OCI-LY3 (cell line): Measurements from ENCODE around the gene SNCB.
"Not testable (repeated sequence)": the region's sequence is repeated elsewhere in the genome, so short reads cannot be mapped to it uniquely, and the experiment has no call there.

Experiments
- H2AFZ ChIP-seq: fragments of 200-600, 300-600 bp; shearing (Covaris generic); 2 replicates; pipeline ENCODE4 v1.6.0; 2014; ENCODE audit warnings: antibody characterized with exemption, low read depth, low read length
- H3K27ac ChIP-seq: fragments of 200-600, 300-600 bp; sonication (generic); 2 replicates; pipeline ENCODE4 v1.5.1; 2014; ENCODE audit warnings: mild to moderate bottlenecking, low read length, moderate library complexity, mixed read lengths
- H3K27me3 ChIP-seq: fragments of 200-600, 300-600 bp; sonication (generic); 2 replicates; pipeline ENCODE4 v1.6.1; 2014; ENCODE audit warnings: low read depth, low read length, mixed read lengths
- H3K36me3 ChIP-seq: fragments of 200-600, 300-600 bp; sonication (generic); replicated peaks from 2 replicates; pipeline ENCODE3; 2014; ENCODE audit warnings: low read depth, low read length, mixed read lengths
- H3K4me1 ChIP-seq: fragments of 300-600, 200-600 bp; sonication (generic); 2 replicates; pipeline ENCODE4 v1.6.1; 2014; ENCODE audit warnings: low read length, mixed read lengths
- H3K4me2 ChIP-seq: fragments of 200-600, 300-600 bp; sonication (generic); 2 replicates; pipeline ENCODE4 v1.6.1; 2014; ENCODE audit warnings: low read length, mixed read lengths
- H3K4me3 ChIP-seq: fragments of 300-600, 200-600 bp; sonication (generic); 2 replicates; pipeline ENCODE4 v1.5.1; 2014; ENCODE audit warnings: antibody characterized with exemption, mild to moderate bottlenecking, low read length, moderate library complexity
- H3K79me2 ChIP-seq: fragments of 300-600, 200-600 bp; shearing (Covaris generic); 2 replicates; pipeline ENCODE4 v1.6.1; 2014; ENCODE audit warnings: mild to moderate bottlenecking, low read length, mixed read lengths
- H3K9ac ChIP-seq: fragments of 300-600, 200-600 bp; shearing (Covaris generic); 2 replicates; pipeline ENCODE4 v1.6.0; 2014; ENCODE audit warnings: mild to moderate bottlenecking, low read length, moderate library complexity
- H3K9me3 ChIP-seq: fragments of 200-600, 300-600 bp; shearing (Covaris generic); 2 replicates; pipeline ENCODE4 v1.6.1; 2014; ENCODE audit warnings: low read length, mixed read lengths; ENCODE audit not compliant: insufficient read depth
- H4K20me1 ChIP-seq: fragments of 200-600, 300-600 bp; sonication (generic); 2 replicates; pipeline ENCODE4 v1.6.1; 2016; ENCODE audit warnings: low read length, mixed read lengths; ENCODE audit not compliant: insufficient read depth
- CTCF ChIP-seq: fragments of 200-600, 300-600 bp; sonication (generic); IDR thresholded peaks from 2 replicates; pipeline ENCODE4 v1.5.1; 2014; ENCODE audit warnings: antibody characterized with exemption, low read length, low read depth
- EZH2phosphoT487 ChIP-seq: fragments of 200-600 bp; shearing (Covaris generic); IDR thresholded peaks from 2 replicates; pipeline ENCODE4 v1.6.1; 2018; ENCODE audit warnings: antibody characterized with exemption, mixed run types, low read depth

The SNCB gene

GRCh38 chr5:176601901-176602482 is 28.3 kb downstream of the SNCB start:
- no peak overlapping the region for H3K27ac ChIP-seq
- H3K9ac ChIP-seq, result no peak overlapping the region
- no peaks in the 10 kb centered on the region for H3K36me3 ChIP-seq
- H3K9me3 ChIP-seq, result no peaks in the 10 kb centered on the region
- H3K4me2 ChIP-seq, result no peak overlapping the region
- H4K20me1 ChIP-seq, result peaks cover 5% of the 10 kb centered on the region; the same call in 1 of the 2 replicates
- TF ChIP-seq CTCF (no peak), EZH2phosphoT487 (no peak)
- no peak overlapping the region for H2AFZ ChIP-seq
- no peak overlapping the region for H3K4me3 ChIP-seq
- H3K27me3 ChIP-seq, result no peaks in the 10 kb centered on the region
- no peaks in the 10 kb centered on the region for H3K4me1 ChIP-seq
- no peaks in the 10 kb centered on the region for H3K79me2 ChIP-seq

- H4K20me1 ChIP-seq, H3K4me1 ChIP-seq, H3K9ac ChIP-seq, H3K4me3 ChIP-seq, H3K27ac ChIP-seq, H3K9me3 ChIP-seq, H2AFZ ChIP-seq, H3K36me3 ChIP-seq, H3K79me2 ChIP-seq, H3K4me2 ChIP-seq, H3K27me3 ChIP-seq: not testable (repeated sequence)
Measured at GRCh38 chr5:176599749-176600430, 30.4 kb downstream of the SNCB start.

GRCh38 chr5:176597417-176598389 is 32.6 kb downstream of the SNCB start:
- H3K9ac ChIP-seq, result no peak overlapping the region
- no peak overlapping the region for H3K4me2 ChIP-seq
- H3K79me2 ChIP-seq, result no peaks in the 10 kb centered on the region
- H3K27me3 ChIP-seq, result no peaks in the 10 kb centered on the region
- no peaks in the 10 kb centered on the region for H3K36me3 ChIP-seq
- TF ChIP-seq EZH2phosphoT487 (no peak), CTCF (no peak)
- H3K27ac ChIP-seq, result no peak overlapping the region
- H3K4me1 ChIP-seq, result no peaks in the 10 kb centered on the region
- no peak overlapping the region for H2AFZ ChIP-seq
- 0 out of 2 replicates have a peak, but pooled peaks cover 5% of the 10 kb centered on the region for H4K20me1 ChIP-seq
- H3K9me3 ChIP-seq, result no peaks in the 10 kb centered on the region
- H3K4me3 ChIP-seq, result no peak overlapping the region

GRCh38 chr5:176596689-176597416 is 33.5 kb downstream of the SNCB start:
- no peaks in the 10 kb centered on the region for H3K79me2 ChIP-seq
- no peaks in the 10 kb centered on the region for H3K36me3 ChIP-seq
- H3K9ac ChIP-seq, result no peak overlapping the region
- no peaks in the 10 kb centered on the region for H3K27me3 ChIP-seq
- no peak overlapping the region for H3K4me2 ChIP-seq
- H4K20me1 ChIP-seq, result 0 out of 2 replicates have a peak, but pooled peaks cover 5% of the 10 kb centered on the region
- no peak overlapping the region for H3K27ac ChIP-seq
- no peak overlapping the region for H2AFZ ChIP-seq
- TF ChIP-seq EZH2phosphoT487 (no peak), CTCF (no peak)
- no peaks in the 10 kb centered on the region for H3K9me3 ChIP-seq
- no peaks in the 10 kb centered on the region for H3K4me1 ChIP-seq
- no peak overlapping the region for H3K4me3 ChIP-seq
